ENCODE data around the gene ACAD11.

Gene ACAD11

GRCh38 chr3:132509506-132509905 is 150.1 kb downstream of the ACAD11 start:
- no peak overlapping the region for H3K27ac ChIP-seq
- no peak for TF ChIP-seq CTCF (IDR thresholded peaks at IDR 0.05)
- no peak for TF ChIP-seq ZFX (IDR thresholded peaks at IDR 0.05; ENCODE audit: borderline replicate concordance)

GRCh38 chr3:132509096-132509495 is 150.5 kb downstream of the ACAD11 start:
- TF ChIP-seq CTCF (IDR thresholded peaks at IDR 0.05) (no peak), ZFX (IDR thresholded peaks at IDR 0.05; ENCODE audit: borderline replicate concordance) (no peak)

More at GRCh38 chr3:132509096-132509495, 150.5 kb downstream of the ACAD11 start:
- H3K27ac ChIP-seq = no peak overlapping the region

Data from 22Rv1 (cell line).